ENCODE data around the gene KIF5B. TPM values are rescaled to one million over a fixed set of nuclear protein-coding genes. Genes with fewer than 3 reads are reported as not detected.

KIF5B gene
- total and polyA plus RNA-seq, 2 of the 4 experiments (the other 2 are of a cell fraction): 33.5 to 68.5 TPM

GRCh38 chr10:32103721-32104120, 47.5 kb upstream of the KIF5B start:
- no peaks in the 10 kb centered on the region; the same call in 1 of the 2 replicates for H3K9me3 ChIP-seq (ENCODE audit: control insufficient read depth, insufficient read depth, low read length)
- no peak overlapping the region for H4K8ac ChIP-seq (ENCODE audit: low read depth in 2 of 2, low read length in 2 of 2)
- H2BK20ac ChIP-seq (ENCODE audit: low read depth, low read length): no peak overlapping the region
- no peak overlapping the region for H3K4me3 ChIP-seq (ENCODE audit: insufficient read depth, low read depth, low read length)
- intact Hi-C loops (cut with micrococcal nuclease): no loop called here
- H2BK15ac ChIP-seq (ENCODE audit: low read depth, low read length): no peak overlapping the region
- H3K4me1 ChIP-seq (ENCODE audit: control insufficient read depth, insufficient read depth, low read length): no peaks in the 10 kb centered on the region
- peaks cover 5% of the 10 kb centered on the region for H3K27me3 ChIP-seq (ENCODE audit: control insufficient read depth, insufficient read depth, low read length)
- no peak overlapping the region for H2AK9ac ChIP-seq (replicated peaks; ENCODE audit: low read depth, low read length, poor library complexity)
- no peak overlapping the region for H3K14ac ChIP-seq (replicated peaks; ENCODE audit: low read depth, low read length)
- CTCF ChIA-PET: no interaction called here
- H2BK5ac ChIP-seq (ENCODE audit: low read depth, low read length, poor library complexity, severe bottlenecking): no peak overlapping the region
- no peaks in the 10 kb centered on the region for H4K20me1 ChIP-seq (ENCODE audit: insufficient read depth, low read length)
- no peak for DNase-seq
- dilution Hi-C loops (cut with HindIII; ENCODE audit: low sequenced_read_pairs, unreplicated experiment): no loop called here
- H3K18ac ChIP-seq (ENCODE audit: low read depth, low read length): no peak overlapping the region
- H3K56ac ChIP-seq (ENCODE audit: extremely low read depth, insufficient read depth, low read length): no peak overlapping the region
- no CpG with 5 or more reads among the region's 3 CpGs for WGBS, 2 experiments (ENCODE audit: extremely low coverage in 2 of 2, insufficient read length in 1 of 2)
- in situ Hi-C loops (cut with MboI; ENCODE audit: low sequenced_read_pairs): no loop called here
- no peak overlapping the region for H3K4me2 ChIP-seq (ENCODE audit: low read depth, low read length)
- TF ChIP-seq USF2 (IDR thresholded peaks at IDR 0.05; ENCODE audit: low read depth, low read length) (no peak), CHD1 (IDR thresholded peaks at IDR 0.05; ENCODE audit: low read depth, low read length) (no peak), NFE2L2 (IDR thresholded peaks at IDR 0.05; ENCODE audit: low read depth, low read length) (no peak), RAD21 (IDR thresholded peaks at IDR 0.05; ENCODE audit: low read length) (no peak), FOS (IDR thresholded peaks at IDR 0.05; ENCODE audit: low read depth, low read length) (no peak), MAFK (IDR thresholded peaks at IDR 0.05; ENCODE audit: low read depth, low read length) (no peak), SMC3 (IDR thresholded peaks at IDR 0.05; ENCODE audit: low read depth, low read length) (no peak), CTCF (conservative IDR thresholded peaks at IDR 0.05; ENCODE audit: low read depth, low read length) (no peak), ELK1 (IDR thresholded peaks at IDR 0.05; ENCODE audit: borderline replicate concordance, low read depth, low read length) (no peak), BHLHE40 (IDR thresholded peaks at IDR 0.05; ENCODE audit: low read depth, low read length) (no peak), RFX5 (IDR thresholded peaks at IDR 0.05; ENCODE audit: low read depth, low read length) (no peak)
- H3K36me3 ChIP-seq (ENCODE audit: control insufficient read depth, insufficient read depth, low read length): no peaks in the 10 kb centered on the region
- no peak overlapping the region for H2AK5ac ChIP-seq (ENCODE audit: low read depth, low read length)
- no peak overlapping the region for H2BK120ac ChIP-seq (ENCODE audit: low read depth, low read length)
- BruUV-seq (replicated peaks): no TSS peak
- H3K9ac ChIP-seq (ENCODE audit: low read depth, low read length): no peak overlapping the region
- H3K9me1 ChIP-seq (ENCODE audit: insufficient read depth, low read length): no peaks in the 10 kb centered on the region
- no peak overlapping the region for H3K27ac ChIP-seq (ENCODE audit: insufficient read depth, low read length)
- no peak overlapping the region for H4K91ac ChIP-seq (ENCODE audit: insufficient read depth, low read depth, low read length)
- no peak overlapping the region for H4K5ac ChIP-seq (ENCODE audit: low read depth, low read length)
- no peak overlapping the region for H3K23ac ChIP-seq (ENCODE audit: low read depth, low read length)
- H2AFZ ChIP-seq (replicated peaks; ENCODE audit: low read length, poor library complexity): no peak overlapping the region
- POLR2A ChIA-PET (ENCODE audit: unreplicated experiment): no interaction called here
- ATAC-seq (ENCODE audit: low read depth): no peak
- no peaks in the 10 kb centered on the region for H3K79me1 ChIP-seq (ENCODE audit: low read depth in 1 of 2, low read length in 2 of 2)
- no peak overlapping the region for H3K4ac ChIP-seq (ENCODE audit: low read depth, low read length)
